Non-pigmented ciliary epithelial cell (primary cell): ENCODE results near the gene HOXD8.

ENCODE experiments used
- DNase-seq: peaks from one replicate; pipeline ENCODE4 v3.0.0-alpha.2; 2010; ENCODE audit warnings: low read depth

Gene HOXD8

DNA sequence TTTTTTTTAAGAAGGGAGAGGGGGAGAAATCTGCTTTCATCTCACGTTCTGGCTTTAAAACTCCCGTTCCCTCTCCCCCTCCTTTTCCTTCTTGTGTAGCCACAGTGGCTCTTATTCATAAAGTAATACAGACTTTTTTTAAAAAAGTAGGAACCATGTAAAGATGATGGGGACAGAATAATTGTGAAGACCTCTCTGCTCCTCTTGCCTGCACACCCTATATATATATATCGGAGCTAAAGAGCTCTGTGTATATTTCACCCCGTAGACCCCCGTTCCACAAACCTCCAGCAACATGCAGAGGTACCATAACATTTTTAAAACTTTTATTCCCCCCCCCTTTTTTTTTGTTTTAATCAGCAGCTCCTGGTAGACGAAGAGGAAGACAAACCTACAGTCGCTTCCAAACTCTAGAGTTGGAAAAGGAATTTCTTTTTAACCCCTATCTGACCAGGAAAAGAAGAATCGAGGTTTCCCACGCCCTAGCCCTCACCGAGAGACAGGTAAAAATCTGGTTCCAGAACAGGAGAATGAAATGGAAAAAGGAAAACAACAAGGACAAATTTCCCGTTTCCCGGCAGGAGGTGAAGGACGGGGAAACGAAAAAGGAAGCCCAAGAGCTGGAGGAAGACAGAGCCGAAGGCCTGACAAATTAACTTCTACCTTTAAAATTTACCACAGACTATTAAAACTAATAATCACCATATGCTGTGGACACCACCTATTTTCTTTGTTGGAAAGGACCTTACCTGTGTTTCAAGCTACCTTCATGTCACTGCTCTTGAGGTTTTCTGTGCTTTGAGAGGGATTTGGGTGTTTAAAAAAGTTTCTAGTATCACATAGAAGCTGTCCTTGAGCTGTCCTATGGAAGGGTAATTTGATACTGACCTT lies 1.7 kb downstream of the HOXD8 start:
- DNase-seq, result no peak

DNA sequence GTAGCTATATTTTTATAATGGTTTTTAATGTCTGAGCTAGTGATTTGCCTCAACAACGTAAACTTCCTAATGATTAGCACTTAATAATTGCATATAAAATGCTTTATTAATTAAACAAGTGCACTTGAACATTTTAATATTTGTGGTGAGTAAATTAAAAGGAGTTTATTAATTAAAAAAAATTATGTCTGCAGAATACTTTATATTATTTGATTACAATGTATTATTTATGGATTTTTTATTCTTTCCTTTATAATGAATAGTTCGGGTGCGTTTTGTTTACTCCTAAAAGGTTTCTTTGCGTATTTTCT lies 2.3 kb downstream of the HOXD8 start:
- no peak for DNase-seq

DNA sequence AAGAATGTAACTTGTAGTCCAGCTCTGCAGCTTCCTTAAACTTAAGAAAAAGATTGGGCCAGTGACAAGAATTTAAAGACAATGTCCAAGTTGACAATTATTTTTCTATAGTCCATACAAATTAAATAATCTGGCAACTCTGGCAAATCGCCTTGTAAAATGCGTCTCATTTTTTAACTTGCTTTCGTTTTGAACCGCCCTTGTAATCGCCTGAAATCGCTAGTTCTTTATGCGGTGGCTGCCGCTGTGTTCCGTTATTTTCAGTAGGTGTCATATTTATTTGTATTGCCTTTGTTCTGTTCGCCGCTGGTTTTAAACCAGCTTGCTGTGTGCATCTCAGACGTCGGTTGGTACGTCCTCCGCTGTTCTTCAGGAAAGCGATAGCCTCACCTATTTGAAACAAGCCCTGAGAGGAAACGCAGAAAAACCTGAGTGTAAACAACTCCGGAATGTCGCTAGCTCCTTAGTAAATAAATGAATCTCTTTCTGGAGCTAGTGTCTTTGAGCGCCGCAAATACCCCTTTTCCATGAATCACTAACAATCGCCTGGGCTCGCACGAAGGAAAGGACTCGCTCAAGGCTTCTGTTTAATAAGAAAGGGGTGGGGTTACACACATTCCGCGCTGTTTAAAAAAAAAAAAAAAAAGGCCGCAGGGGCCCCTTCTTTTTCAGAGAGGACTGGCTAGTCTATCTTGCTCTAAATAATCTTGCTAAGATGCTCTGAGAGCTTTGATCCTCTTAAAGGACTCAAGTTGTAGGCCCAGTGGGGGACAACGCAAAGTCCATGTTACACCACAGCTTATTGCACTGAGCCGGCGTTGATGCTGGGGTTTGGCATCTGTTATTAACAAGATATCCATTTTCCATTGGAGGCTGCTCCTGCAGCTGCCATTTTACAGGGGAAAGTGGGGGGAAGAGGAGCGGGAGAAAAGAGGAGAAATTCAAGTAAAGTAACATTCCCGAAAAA lies 3.0 kb downstream of the HOXD8 start:
- DNase-seq, result no peak

DNA sequence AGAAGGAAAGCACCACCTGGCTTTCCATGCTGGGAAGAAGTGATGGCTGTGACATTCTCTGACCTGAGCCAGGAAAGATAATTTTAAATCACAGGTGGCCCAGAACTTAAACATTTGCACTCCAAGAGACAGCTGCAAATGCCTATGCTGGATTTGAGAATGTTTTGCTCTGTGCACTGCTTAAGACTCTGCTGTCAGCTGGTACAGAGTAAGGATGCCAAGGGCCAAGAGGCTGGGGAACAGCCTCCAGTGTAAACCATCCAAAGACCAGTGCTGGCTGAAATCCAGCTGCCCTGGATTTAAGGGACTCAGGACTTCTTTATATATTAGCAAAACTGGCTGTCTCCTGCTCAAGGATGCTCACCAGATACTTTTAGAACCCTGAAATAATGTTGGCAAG lies 3.9 kb downstream of the HOXD8 start:
- DNase-seq, result no peak

DNA sequence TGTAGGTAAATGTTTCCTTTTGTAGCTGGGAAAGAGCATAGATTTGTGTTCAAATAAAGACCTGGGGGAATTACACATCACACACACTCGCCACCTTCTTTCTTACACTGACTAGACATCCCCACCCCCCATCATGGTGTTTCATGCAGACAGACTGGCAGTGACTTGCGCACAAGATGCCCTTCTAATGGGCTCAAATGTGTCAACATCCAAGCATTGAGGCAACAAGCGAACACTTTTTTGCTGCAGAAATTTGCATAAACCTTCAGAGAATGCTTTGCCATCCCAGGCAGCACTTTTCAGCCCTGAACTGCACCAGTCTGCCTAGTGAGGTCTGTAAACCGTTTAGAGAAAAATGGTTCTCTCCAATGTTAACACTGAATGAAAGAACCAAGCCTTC lies 4.5 kb downstream of the HOXD8 start:
- DNase-seq, result no peak

DNA sequence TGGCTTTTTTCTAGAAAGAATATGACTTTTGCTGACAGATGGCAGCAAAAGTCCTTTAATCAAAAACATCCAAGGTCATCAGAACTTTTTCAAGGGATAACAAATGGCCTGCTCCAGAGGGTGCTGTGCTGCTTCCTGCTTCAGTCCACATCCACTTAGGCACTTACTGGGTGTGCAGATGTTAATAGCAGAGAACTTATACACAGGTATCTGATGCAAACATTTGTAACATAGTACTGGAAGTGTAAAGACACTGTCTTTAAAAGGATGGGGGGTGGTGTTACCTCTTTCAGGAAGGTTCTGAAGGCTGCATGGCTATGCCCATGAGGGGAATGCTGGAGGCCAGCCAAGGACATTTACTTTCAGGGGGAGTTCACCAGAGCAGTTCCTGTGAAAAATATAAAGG lies 5.5 kb downstream of the HOXD8 start:
- DNase-seq, result no peak

DNA sequence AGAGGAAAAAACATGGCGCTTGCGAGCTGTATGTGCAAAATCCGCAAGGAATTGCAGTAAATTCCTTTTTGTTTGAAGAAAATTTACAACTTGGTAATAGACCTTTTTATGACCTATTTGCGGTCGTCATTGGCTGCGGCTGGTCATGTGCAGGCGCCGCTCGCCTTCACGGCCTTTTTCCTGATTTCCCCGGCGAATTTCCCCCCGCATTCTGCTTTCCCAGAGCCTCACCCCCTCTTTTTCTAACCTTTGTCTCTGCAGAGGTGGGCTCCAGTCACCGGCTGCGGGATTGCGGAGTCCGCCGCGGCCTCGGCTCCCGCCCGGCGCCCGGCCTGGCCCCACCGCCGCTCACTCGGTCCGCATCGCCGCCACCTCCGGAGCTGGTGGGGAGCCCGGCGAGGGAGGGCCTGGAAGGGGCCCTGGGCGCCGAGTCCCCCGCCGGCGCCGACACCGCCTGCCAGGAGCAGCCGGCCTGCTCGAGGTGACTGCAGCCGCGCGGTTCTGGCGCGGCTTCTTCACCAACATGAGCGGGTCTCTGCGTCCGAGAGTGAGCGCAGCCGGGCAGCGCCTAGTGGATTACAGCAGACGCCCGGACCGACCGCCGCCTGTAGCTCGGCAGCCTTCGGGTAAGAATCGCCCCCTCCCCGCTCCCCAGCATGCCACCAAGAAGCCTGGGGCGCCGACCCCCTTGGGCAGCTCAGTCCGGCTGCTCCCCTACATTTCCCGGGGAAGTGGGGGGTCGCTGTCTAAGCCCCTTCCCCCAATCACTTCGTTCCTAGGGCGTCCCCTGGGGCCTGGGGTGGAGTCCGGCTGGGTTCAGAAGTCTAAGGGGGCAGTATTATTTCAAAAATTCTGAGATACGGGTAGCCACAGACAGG lies 7.1 kb downstream of the HOXD8 start:
- no peak for DNase-seq

DNA sequence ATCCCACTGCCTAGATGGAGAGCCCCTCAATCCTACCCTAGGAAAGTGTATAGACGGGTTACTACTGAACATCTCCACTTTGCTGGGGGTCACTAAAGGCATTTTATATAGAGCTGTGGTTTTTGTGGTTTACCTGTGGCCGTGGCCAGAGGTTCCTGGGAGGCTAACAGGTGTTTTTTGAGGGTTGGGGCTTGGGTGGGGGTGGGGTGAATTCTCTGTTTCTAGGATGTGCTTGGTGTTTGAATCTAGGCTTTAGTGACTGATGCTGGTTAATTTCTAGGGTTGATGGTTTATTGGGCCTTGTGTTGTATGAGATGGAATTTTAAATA lies 7.7 kb downstream of the HOXD8 start:
- DNase-seq, result no peak

DNA sequence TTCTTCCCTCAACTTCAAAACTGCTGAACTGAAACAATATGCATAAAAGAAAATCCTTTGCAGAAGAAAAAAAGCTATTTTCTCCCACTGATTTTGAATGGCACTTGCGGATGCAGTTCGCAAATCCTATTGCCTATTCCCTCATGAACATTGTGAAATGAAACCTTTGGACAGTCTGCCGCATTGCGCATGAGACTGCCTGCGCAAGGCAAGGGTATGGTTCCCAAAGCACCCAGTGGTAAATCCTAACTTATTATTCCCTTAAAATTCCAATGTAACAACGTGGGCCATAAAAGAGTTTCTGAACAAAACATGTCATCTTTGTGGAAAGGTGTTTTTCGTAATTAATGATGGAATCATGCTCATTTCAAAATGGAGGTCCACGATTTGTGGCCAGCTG lies 8.4 kb downstream of the HOXD8 start:
- no peak for DNase-seq

DNA sequence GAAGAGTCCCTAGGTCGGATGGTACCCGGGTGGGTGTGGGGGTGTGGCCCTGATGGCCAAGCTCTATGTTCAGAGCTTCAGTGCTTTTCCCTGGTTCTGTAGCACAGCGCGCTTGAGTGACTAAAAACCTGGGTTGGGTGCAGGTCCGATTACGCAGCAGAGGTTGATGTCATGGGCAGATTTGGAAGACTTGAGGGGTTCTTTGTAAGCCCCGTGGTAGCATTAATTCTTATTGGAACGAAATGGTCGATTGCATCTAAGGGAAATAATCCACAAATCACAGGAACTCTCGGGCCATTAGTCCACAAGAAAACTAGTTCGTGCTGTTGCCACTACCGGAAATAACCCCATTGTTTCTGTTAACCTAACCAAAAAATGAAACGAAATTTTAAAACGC lies 9.0 kb downstream of the HOXD8 start:
- no peak for DNase-seq

DNA sequence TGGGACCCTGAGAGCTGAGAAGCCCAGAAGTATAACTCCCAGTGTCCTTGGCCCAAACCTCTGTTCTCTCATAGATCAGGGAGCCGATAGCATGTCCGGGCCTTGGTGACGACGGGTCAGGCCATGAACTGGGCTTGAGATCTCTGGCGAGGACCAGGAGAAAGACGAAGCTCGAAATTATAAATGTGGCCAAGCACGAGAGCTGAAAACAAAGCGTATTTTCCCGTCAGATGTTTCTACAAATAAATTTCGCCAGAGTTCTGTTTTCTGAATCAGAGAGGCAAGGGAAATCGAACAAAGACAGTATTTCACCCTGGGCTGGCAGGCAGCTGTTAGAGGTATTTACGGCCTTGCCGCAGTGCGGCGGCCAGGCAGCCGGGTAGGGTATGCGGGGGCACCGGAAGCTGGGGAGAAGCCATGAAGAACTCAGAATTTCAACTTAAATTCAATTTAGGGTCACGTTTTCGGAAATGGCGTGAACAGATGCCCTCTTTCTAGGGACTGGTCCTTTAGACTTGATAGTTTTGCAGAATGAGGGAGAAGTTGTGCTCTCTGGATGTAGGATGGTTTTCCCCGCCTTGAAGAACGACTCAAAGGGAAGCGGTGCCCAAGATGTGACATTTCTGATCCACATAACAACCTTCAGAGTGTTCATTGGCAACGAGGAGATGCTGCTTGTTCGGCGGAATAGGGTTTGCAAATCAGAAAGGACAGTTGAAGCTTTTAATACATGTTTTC lies 9.6 kb downstream of the HOXD8 start:
- DNase-seq, result no peak

DNA sequence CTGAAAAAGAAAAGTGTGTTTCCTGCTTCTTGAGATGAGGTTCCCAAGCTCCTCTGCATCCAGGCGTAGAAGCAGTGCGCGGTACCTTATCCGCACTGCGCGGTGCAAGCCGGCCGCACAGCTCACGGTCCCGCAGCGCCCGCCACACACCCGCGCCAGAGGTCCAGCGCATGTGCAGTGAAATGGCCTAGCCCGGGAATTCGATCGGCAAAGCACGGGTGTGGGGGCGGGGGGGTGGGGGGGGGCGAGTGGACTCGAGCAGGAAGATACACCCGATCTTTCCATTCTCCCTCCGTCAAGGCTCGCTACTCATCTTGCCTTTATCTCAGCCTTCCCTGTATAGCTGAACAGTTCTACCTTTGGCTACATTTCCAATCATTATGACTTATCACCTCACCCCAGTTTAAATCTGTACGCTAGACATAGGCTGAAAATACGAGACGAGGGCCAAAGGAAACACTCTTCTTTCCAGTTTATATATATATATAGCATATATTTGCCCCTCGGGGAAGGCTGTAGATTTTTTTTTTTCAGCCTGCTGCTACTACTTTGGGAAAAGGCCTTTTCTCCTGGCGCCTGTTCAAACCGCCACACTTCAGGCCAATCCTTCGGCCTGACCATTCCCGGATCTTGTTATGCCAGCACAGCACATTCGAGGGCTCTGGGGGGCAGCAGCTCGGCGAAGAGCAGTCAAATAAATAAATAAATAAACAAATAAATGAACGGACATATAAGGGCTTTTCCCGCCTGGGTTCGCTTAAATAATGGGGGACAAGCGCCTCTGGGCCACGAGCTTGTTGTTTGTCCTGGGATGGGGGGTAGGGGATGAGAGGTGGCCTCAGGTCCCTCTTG lies 10.4 kb downstream of the HOXD8 start:
- no peak for DNase-seq

DNA sequence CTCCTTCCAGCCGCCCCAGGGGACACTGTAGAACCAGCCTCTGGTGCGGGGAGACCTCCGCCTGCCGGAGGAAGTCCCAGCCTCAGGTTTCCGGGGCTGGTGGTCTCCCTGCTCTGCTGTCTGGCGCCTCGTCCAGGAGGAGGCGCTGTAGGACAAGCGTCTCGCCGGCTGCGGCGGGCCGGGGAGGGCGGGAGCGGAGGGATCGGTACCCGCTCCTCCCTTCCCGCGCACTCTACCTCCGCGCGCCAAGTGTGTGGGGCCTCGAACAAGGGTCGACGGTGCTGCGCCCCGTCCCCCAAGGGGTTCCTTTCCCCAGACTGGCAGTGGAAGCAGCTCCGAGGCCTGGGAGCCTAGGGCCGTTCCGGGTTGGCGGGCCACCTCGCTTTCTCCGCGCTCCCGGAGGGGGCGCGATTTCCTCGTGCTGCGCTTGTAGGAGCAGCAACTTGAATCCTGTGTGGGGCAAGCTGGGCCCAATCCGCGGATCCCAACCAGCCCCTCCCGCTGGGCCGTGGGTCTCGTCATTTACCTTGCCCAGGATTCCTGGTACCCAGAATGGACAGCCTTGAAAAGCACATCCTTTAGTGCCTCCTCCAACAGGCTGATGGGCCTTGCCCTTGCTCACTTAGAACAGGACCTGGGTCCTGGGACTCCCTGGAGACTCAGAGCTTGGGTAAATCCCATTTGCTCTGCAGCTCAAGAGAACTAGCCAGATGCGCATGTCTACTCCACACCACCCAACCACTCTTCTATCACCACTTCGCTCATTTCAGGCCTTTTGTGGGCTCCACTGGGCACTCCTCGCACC lies 11.2 kb downstream of the HOXD8 start:
- no peak for DNase-seq

DNA sequence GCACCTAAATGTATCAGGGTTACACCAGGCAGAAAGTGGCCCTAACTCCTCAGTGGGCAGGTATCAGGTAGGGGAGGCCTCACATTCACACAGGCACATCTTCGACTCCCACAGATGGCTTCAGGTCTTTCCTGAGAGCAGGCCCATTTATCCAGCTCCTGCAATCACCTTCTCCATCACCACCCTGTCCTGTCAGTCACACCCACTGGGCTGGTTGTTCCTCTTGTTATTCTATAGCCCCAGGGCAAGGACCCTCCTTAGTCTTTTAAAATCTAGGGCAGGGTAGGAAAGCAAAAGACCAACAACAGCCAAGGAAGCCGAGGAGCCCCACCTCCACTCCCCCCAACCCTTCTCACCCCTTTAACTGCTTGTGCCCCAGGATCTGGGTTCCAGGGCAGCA lies 12.8 kb downstream of the HOXD8 start:
- no peak for DNase-seq

DNA sequence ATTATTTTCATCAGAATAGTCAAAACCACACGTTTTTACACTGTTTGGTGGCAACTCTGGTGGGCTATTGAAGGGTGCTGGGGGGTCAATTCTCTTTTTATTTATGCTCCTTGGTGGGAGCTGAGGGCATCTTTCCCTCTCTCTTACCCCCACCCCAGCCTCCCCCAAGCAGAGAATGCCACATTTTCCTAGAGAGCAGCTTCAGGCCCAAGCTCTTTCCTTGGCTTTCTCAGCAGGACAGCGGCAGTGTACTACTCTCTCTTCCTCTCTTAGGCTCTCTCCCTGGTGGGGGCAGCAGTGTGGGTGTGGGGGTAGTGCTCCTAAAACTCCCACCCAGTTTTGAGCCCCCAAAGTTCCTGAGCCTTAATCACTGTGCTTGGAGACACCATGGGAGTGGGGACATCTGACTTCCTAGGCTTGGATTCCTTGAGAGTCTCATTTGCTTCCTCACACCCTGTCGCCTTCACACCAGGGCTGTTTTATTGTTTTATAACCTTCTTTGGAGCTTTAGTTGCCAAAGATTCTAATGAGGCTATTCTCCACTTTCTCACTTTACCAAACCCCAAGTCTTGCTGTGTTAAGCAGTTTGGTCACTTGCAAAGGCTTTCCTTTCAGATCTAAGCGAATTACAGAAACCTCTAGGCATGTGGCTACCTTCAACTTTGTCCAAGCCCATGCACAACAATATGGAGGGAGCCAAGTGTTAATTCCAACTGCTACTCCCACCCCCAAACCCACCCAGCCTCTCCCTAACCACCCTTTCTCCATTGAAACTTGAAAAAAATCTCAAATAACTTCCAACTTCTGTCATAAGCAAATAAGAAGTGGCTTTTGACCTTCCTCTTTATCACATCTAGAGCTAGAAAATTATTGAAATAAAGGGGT lies 15.8 kb downstream of the HOXD8 start:
- no peak for DNase-seq

DNA sequence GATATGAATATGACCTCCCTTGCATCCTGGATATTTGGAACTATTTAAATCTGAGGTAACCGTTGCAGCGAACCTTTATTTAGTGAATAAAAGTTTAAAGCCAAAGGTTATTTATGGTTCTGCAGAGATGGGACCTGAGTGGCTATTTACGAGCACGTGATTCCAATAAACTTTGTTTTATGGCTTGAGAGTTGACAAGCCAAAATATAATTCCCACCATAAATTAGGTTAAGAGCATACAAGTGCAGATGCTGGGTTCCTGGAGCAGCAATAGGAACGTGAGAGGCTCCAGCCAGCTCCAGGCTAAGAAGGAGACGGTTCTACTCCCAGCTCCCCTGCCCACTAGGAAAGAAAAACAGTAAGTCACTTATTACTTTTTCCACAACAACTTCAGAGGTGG lies 16.6 kb downstream of the HOXD8 start:
- no peak for DNase-seq

DNA sequence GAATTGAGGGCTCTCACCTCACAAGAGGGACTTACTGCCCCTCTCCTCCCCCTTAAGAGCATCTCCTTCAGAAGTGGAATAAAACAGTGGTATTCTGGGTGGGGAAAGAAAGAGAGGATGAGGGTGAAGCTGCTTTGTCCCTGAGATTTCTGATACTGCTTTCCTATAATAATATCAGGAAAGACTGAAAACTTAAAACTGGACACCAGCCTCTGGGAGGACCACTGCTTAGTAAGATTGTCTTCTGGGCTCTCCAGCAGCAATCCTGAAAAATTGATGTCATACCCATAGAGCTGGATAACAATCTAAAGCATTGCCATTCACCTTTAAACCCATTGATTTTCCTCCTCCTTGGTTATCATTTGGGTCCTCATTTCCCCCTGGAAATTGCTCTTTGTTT lies 17.1 kb downstream of the HOXD8 start:
- no peak for DNase-seq

DNA sequence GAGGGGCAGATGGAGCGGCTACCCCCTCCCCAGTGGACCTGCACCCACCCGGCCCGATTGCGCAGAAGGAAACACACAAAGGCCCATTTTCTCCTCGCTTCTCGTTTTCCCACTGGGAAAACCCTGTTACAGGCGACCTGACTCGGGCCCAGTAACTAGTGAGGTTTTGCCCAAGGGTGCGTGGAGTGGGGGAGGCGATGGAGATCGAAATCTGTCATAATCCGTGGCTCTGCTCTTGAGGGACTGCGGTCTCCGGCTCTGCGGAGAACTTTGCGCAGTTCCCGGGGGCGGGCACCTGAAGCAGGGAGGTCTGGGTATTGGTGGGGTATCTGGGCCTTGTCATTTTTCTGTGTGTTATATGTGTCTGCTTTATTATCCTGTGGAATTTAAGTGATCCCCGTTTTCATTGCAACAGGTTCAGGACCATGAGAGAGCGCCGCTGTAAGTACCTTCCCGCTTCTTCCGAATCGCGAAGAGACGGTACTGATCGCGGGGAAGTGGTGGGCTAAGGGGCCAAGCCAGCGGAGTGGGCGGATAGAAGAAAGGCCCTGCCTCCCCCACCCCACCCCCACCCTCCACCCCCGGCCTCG lies 17.8 kb downstream of the HOXD8 start:
- no peak for DNase-seq
